ENCODE data around the gene ATXN7L2.

- TF ChIP-seq POLR2A (IDR thresholded peaks at IDR 0.05) = no peak
- no peak for TF ChIP-seq CTCF (IDR thresholded peaks at IDR 0.05)
Measured at GRCh38 chr1:109488201-109488600, 4.5 kb downstream of the ATXN7L2 start.
